IMR-90 (cell line): ENCODE results near the gene ZNF276. TPM values are rescaled to one million over a fixed set of nuclear protein-coding genes. Genes with fewer than 3 reads are reported as not detected.

Source experiments
- ATAC-seq: fragments of 200-7000 bp; cut with Tn5 transposase; 2 replicates; pipeline ENCODE4 v1.9.1; 2020; ENCODE audit warnings: low read depth, mild to moderate bottlenecking, moderate library complexity
- BruUV-seq: library from RNA; stranded (reverse); fragments of 400-500 nt; replicated peaks from 2 replicates; lab custom pipeline; 2021; lab: Mats Ljungman, UMichigan
- CTCF ChIA-PET: fragments of 300-600 bp; formaldehyde crosslinking; extraction: SDS; loops from one replicate; lab custom pipeline; 2021; ENCODE audit warnings: antibody characterized with exemption; lab: Yijun Ruan, JAX
- POLR2A ChIA-PET: fragments of 300-600 bp; sonication (Branson Sonifier 250); formaldehyde crosslinking; loops from one replicate; lab custom pipeline; 2022; ENCODE audit warnings: antibody characterized with exemption; ENCODE audit not compliant: unreplicated experiment; lab: Charles Lee
- DNase-seq: peaks from one replicate; pipeline ENCODE4 v3.0.0; 2013
- H2AFZ ChIP-seq: replicated peaks from 2 replicates; pipeline ENCODE3; 2013; ENCODE audit warnings: low read length, mild to moderate bottlenecking; ENCODE audit not compliant: poor library complexity
- H2AK5ac ChIP-seq: 2 replicates; pipeline ENCODE4 v1.6.1; 2013; ENCODE audit warnings: low read depth, low read length, inconsistent platforms
- H2AK9ac ChIP-seq: replicated peaks from 2 replicates; pipeline ENCODE3; 2013; ENCODE audit warnings: mild to moderate bottlenecking, low read depth, low read length, moderate library complexity; ENCODE audit not compliant: poor library complexity
- H2BK120ac ChIP-seq: 2 replicates; pipeline ENCODE4 v1.6.1; 2013; ENCODE audit warnings: low read depth, low read length, inconsistent platforms
- H2BK15ac ChIP-seq: 3 replicates; pipeline ENCODE4 v1.6.1; 2013; ENCODE audit warnings: low read depth, low read length, inconsistent platforms
- H2BK20ac ChIP-seq: 2 replicates; pipeline ENCODE4 v1.6.1; 2013; ENCODE audit warnings: low read depth, mild to moderate bottlenecking, inconsistent platforms, low read length, moderate library complexity
- H2BK5ac ChIP-seq: 2 replicates; pipeline ENCODE4 v1.6.1; 2013; ENCODE audit warnings: mild to moderate bottlenecking, low read depth, low read length, inconsistent platforms; ENCODE audit not compliant: poor library complexity, severe bottlenecking
- H3K14ac ChIP-seq: replicated peaks from 2 replicates; pipeline ENCODE4 v1.6.1; 2013; ENCODE audit warnings: low read depth, low read length, inconsistent platforms
- H3K18ac ChIP-seq: 2 replicates; pipeline ENCODE4 v1.6.1; 2013; ENCODE audit warnings: low read depth, low read length, control low read depth
- H3K23ac ChIP-seq: 2 replicates; pipeline ENCODE4 v1.6.1; 2013; ENCODE audit warnings: low read depth, low read length, inconsistent platforms
- H3K27ac ChIP-seq: 2 replicates; pipeline ENCODE4 v1.5.1; 2013; ENCODE audit warnings: mild to moderate bottlenecking, control low read depth, low read length; ENCODE audit not compliant: insufficient read depth
- H3K27me3 ChIP-seq: 2 replicates; pipeline ENCODE4 v1.6.1; 2013; ENCODE audit warnings: low read length; ENCODE audit not compliant: control insufficient read depth, insufficient read depth
- H3K36me3 ChIP-seq: 2 replicates; pipeline ENCODE4 v1.6.1; 2013; ENCODE audit warnings: low read length, mixed read lengths; ENCODE audit not compliant: control insufficient read depth, insufficient read depth
- H3K4ac ChIP-seq: 2 replicates; pipeline ENCODE4 v1.6.1; 2013; ENCODE audit warnings: low read depth, low read length, inconsistent platforms
- H3K4me1 ChIP-seq: 2 replicates; pipeline ENCODE4 v1.6.1; 2013; ENCODE audit warnings: low read length, mixed read lengths; ENCODE audit not compliant: control insufficient read depth, insufficient read depth
- H3K4me2 ChIP-seq: 2 replicates; pipeline ENCODE4 v1.6.1; 2013; ENCODE audit warnings: low read depth, mild to moderate bottlenecking, control low read depth, low read length, moderate library complexity
- H3K4me3 ChIP-seq: 2 replicates; pipeline ENCODE4 v1.5.1; 2013; ENCODE audit warnings: low read depth, mild to moderate bottlenecking, control low read depth, low read length, moderate library complexity; ENCODE audit not compliant: insufficient read depth
- H3K56ac ChIP-seq: 2 replicates; pipeline ENCODE4 v1.6.1; 2013; ENCODE audit warnings: low read length, inconsistent platforms; ENCODE audit not compliant: insufficient read depth; ENCODE audit errors: extremely low read depth
- H3K79me1 ChIP-seq, 2 experiments: 2 replicates each; pipeline ENCODE4 v1.6.1; 2013; ENCODE audit warnings: low read length in 2 of 2, inconsistent platforms in 1 of 2, low read depth in 1 of 2
- H3K9ac ChIP-seq: 2 replicates; pipeline ENCODE4 v1.6.1; 2013; ENCODE audit warnings: low read depth, low read length, control low read depth
- H3K9me1 ChIP-seq: 2 replicates; pipeline ENCODE4 v1.6.1; 2013; ENCODE audit warnings: low read length, inconsistent platforms; ENCODE audit not compliant: insufficient read depth
- H3K9me3 ChIP-seq: 2 replicates; pipeline ENCODE4 v1.6.1; 2013; ENCODE audit warnings: low read length; ENCODE audit not compliant: control insufficient read depth, insufficient read depth
- H4K20me1 ChIP-seq: 2 replicates; pipeline ENCODE4 v1.6.1; 2013; ENCODE audit warnings: low read length, inconsistent platforms; ENCODE audit not compliant: insufficient read depth
- H4K5ac ChIP-seq: 2 replicates; pipeline ENCODE4 v1.6.1; 2013; ENCODE audit warnings: mild to moderate bottlenecking, low read depth, low read length, control low read depth
- H4K8ac ChIP-seq, 2 experiments: 2 replicates each; pipeline ENCODE4 v1.6.1; 2013; ENCODE audit warnings: low read depth in 2 of 2, low read length in 2 of 2, control low read depth in 1 of 2, inconsistent platforms in 1 of 2
- H4K91ac ChIP-seq: 2 replicates; pipeline ENCODE4 v1.6.1; 2013; ENCODE audit warnings: low read depth, low read length, inconsistent platforms; ENCODE audit not compliant: insufficient read depth
- MAFK ChIP-seq: IDR thresholded peaks from 2 replicates; pipeline ENCODE4 v1.6.1; 2012; ENCODE audit warnings: low read depth, low read length, improper control_type of control experiment
- MAZ ChIP-seq: IDR thresholded peaks from 2 replicates; pipeline ENCODE4 v1.6.1; 2012; ENCODE audit warnings: low read depth, mild to moderate bottlenecking, low read length, improper control_type of control experiment, moderate library complexity, borderline replicate concordance
- POLR2A ChIP-seq: IDR thresholded peaks from 2 replicates; pipeline ENCODE4 v1.6.1; 2012; ENCODE audit warnings: mild to moderate bottlenecking, low read depth, low read length
- WGBS, 2 experiments: methylation state at CpG; one replicate each; pipeline versions ENCODE4 v1.1.5 to v1.1.7; 2013; ENCODE audit warnings: missing lambda C conversion rate in 2 of 2; ENCODE audit not compliant: insufficient read length in 1 of 2; ENCODE audit errors: extremely low coverage in 2 of 2; 5-methylcytosine and 5-hydroxymethylcytosine counted together
- dilution Hi-C: fragments of 300-500 bp; cut with HindIII; formaldehyde crosslinking; loops from one replicate; pipeline ENCODE4 v1.14.3; 2018; ENCODE audit warnings: low sequenced_read_pairs; ENCODE audit not compliant: unreplicated experiment
- in situ Hi-C: fragments of 300-500 bp; cut with MboI; formaldehyde crosslinking; loops from 3 replicates; pipeline ENCODE4 v1.14.3; 2019; ENCODE audit warnings: low sequenced_read_pairs, inconsistent platforms, mixed read lengths
- intact Hi-C: fragments of 100-400 bp; cut with micrococcal nuclease; formaldehyde crosslinking; loops from 2 replicates; pipeline ENCODE4 v1.10.0; 2022
- polyA plus RNA-seq, 3 experiments: library from polyadenylated mRNA; depleted of rRNA; stranded (reverse); fragments of >200 nt; gene quantifications; 2 replicates each; pipeline ENCODE4 v1.2.3, GENCODE V29; 2012; ENCODE audit warnings: low replicate concordance in 1 of 3
- total RNA-seq: library from RNA; depleted of rRNA; stranded (reverse); fragments of >200 nt; gene quantifications from 2 replicates; pipeline ENCODE4 v1.2.3, GENCODE V29; 2012

The ZNF276 gene
- total and polyA plus RNA-seq, 2 of the 4 experiments (the other 2 are of a cell fraction), result 4.1 to 18.6 TPM

DNA sequence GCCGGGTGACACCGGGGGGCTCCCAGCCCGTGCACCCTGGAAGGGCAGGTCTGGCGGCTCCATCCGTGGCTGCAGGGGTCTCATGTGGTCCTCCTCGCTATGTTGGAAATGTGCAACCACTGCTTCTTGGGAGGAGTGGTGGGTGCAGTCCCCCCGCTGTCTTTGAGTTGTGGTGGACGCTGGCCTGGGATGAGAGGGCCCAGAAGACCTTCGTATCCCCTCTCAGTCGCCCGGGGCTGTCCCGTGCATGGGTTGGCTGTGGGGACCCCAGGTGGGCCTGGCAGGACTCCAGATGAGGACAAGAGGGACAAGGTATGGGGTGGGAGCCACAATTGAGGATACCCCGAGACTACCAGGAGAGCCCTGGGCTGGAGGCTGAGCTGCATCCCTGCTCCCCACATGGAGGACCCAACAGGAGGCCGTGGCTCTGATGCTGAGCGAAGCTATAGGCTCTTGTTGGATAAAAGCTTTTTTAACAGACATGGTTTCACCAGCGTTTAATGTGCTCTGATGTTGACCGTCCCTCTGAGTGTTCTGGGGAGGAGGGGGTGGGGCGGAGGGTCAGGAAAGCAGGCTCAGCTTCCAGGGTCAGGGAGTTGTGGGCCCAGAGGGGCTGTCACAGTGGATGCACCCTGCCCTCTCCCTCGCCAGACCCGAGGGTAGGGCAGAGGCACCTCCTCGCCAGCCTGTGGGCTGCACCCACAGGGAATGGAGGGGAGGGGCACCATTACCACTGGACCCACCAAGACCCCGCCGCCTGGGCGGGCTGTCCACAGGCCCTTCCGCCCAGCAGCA is 25.3 kb upstream of the ZNF276 start:
- Histone ChIP-seq H3K4me3 (no peak overlapping the region), H3K36me3 (peaks cover 45% of the 10 kb centered on the region), H4K8ac (no peak overlapping the region), H3K14ac (no peak overlapping the region), H2AK9ac (peak overlapping the region; percentile 85), H3K9ac (no peak overlapping the region), H3K4me2 (no peak overlapping the region), H3K9me3 (no peaks in the 10 kb centered on the region), H3K79me1 (peaks cover 5 to 24% of the 10 kb centered on the region in 2 experiments; a peak in 2 of 4 replicates), H3K4me1 (peaks cover 7% of the 10 kb centered on the region), H3K23ac (no peak overlapping the region), H2AK5ac (no peak overlapping the region), H2AFZ (no peak overlapping the region), H3K18ac (no peak overlapping the region), H2BK120ac (no peak overlapping the region), H3K9me1 (no peaks in the 10 kb centered on the region), H4K5ac (no peak overlapping the region), H2BK20ac (no peak overlapping the region), H3K27me3 (no peaks in the 10 kb centered on the region), H4K91ac (no peak overlapping the region), H2BK15ac (no peak overlapping the region), H2BK5ac (no peak overlapping the region), H3K56ac (no peak overlapping the region), H3K4ac (no peak overlapping the region), H3K27ac (no peak overlapping the region), H4K20me1 (peaks cover 32% of the 10 kb centered on the region)
- in situ Hi-C loops (no loop called here), dilution Hi-C loops (no loop called here), intact Hi-C loops (no loop called here)
- 81% methylated on average over 8 of the region's 25 CpGs; no CpG with 5 or more reads in 1 of the 2 experiments for WGBS, 2 experiments
- ATAC-seq (no peak), DNase-seq (no peak)
- no TSS peak for BruUV-seq
- ChIA-PET POLR2A (no interaction called here), CTCF (no interaction called here)
- peak; percentile 13; the same call in 1 of the 2 replicates for TF ChIP-seq POLR2A
- no peak for TF ChIP-seq MAZ
- TF ChIP-seq MAFK, result no peak
